Neural cell (in vitro differentiated cells): ENCODE measurements around the gene DGKI. TPM values are rescaled to one million over a fixed set of nuclear protein-coding genes. Genes with fewer than 3 reads are reported as not detected.

Experiments
- H2AFZ ChIP-seq: fragments of 200-600, 300-800 bp; sonication (generic), shearing (Covaris generic); 2 replicates; pipeline ENCODE4 v1.6.0; 2014; ENCODE audit warnings: low read depth, mild to moderate bottlenecking, antibody characterized with exemption, low read length, moderate library complexity
- H3F3A ChIP-seq: fragments of 200-600 bp; shearing (Covaris generic); 2 replicates; pipeline ENCODE4 v1.6.1; 2016; ENCODE audit warnings: mild to moderate bottlenecking, moderate library complexity, mixed read lengths, antibody characterized with exemption, low read length; ENCODE audit not compliant: insufficient read depth, poor library complexity, severe bottlenecking
- H3K27ac ChIP-seq: fragments of 200-600, 300-800 bp; sonication (generic), shearing (Covaris generic); 2 replicates; pipeline ENCODE4 v1.5.1; 2014; ENCODE audit warnings: mild to moderate bottlenecking, low read length, moderate library complexity
- H3K27me3 ChIP-seq: fragments of 300-800, 200-600 bp; sonication (generic), shearing (Covaris generic); 2 replicates; pipeline ENCODE4 v1.6.0; 2014; ENCODE audit warnings: mild to moderate bottlenecking, low read depth, low read length, moderate library complexity; ENCODE audit not compliant: insufficient read depth
- H3K36me3 ChIP-seq: fragments of 300-800, 200-600 bp; sonication (generic), shearing (Covaris generic); 2 replicates; pipeline ENCODE4 v1.5.1; 2014; ENCODE audit warnings: mild to moderate bottlenecking, antibody characterized with exemption, low read length, moderate library complexity; ENCODE audit not compliant: insufficient read depth
- H3K4me2 ChIP-seq: fragments of 300-800, 200-600 bp; sonication (generic), shearing (Covaris generic); 2 replicates; pipeline ENCODE4 v1.6.0; 2014; ENCODE audit warnings: mild to moderate bottlenecking, low read length
- H3K4me3 ChIP-seq: fragments of 300-800, 200-600 bp; sonication (generic), shearing (Covaris generic); 2 replicates; pipeline ENCODE4 v1.5.1; 2014; ENCODE audit warnings: mild to moderate bottlenecking, low read length, moderate library complexity
- H3K79me2 ChIP-seq: fragments of 200-600 bp; shearing (Covaris generic); replicated peaks from 2 replicates; pipeline ENCODE4 v1.6.0; 2014; ENCODE audit warnings: mild to moderate bottlenecking, low read length, moderate library complexity; ENCODE audit not compliant: insufficient read depth
- H3K9ac ChIP-seq: fragments of 300-800, 200-600 bp; sonication (generic), shearing (Covaris generic); 2 replicates; pipeline ENCODE4 v1.6.1; 2016; ENCODE audit warnings: mild to moderate bottlenecking, low read length, mixed read lengths
- H3K9me2 ChIP-seq: fragments of 200-600 bp; shearing (Covaris generic); 2 replicates; pipeline ENCODE4 v1.6.1; 2016; ENCODE audit warnings: mild to moderate bottlenecking, low read length, mixed read lengths; ENCODE audit not compliant: insufficient read depth
- H3K9me3 ChIP-seq: fragments of 200-600, 300-800 bp; sonication (generic), shearing (Covaris generic); 2 replicates; pipeline ENCODE4 v1.6.1; 2016; ENCODE audit warnings: mild to moderate bottlenecking, mixed run types, low read length, moderate library complexity, mixed read lengths
- H4K20me1 ChIP-seq: fragments of 200-600 bp; shearing (Covaris generic); 2 replicates; pipeline ENCODE4 v1.6.1; 2016; ENCODE audit warnings: mild to moderate bottlenecking, mixed run types; ENCODE audit not compliant: insufficient read depth
- CTCF ChIP-seq: fragments of 450-650 bp; IDR thresholded peaks from 2 replicates; pipeline ENCODE4 v1.5.1; 2014; ENCODE audit warnings: antibody characterized with exemption, mild to moderate bottlenecking, moderate library complexity; ENCODE audit not compliant: poor library complexity, severe bottlenecking
- EP300 ChIP-seq: fragments of 450-650 bp; conservative IDR thresholded peaks from 2 replicates; pipeline ENCODE4 v1.6.1; 2014; ENCODE audit warnings: antibody characterized with exemption, mild to moderate bottlenecking, moderate library complexity; ENCODE audit not compliant: poor library complexity, severe bottlenecking
- EZH2 ChIP-seq: fragments of 200-600, 300-800 bp; shearing (Covaris generic), sonication (generic); IDR thresholded peaks from 2 replicates; pipeline ENCODE4 v1.6.1; 2014; ENCODE audit warnings: antibody characterized with exemption, low read length, borderline replicate concordance, mild to moderate bottlenecking; ENCODE audit not compliant: insufficient read depth, poor library complexity, severe bottlenecking
- MXI1 ChIP-seq: fragments of 450-650 bp; conservative IDR thresholded peaks from 2 replicates; pipeline ENCODE4 v1.6.1; 2014; ENCODE audit warnings: antibody characterized with exemption, mild to moderate bottlenecking; ENCODE audit not compliant: poor library complexity, severe bottlenecking
- POLR2AphosphoS5 ChIP-seq: IDR thresholded peaks from 2 replicates; pipeline ENCODE4 v1.6.1; 2012
- RAD21 ChIP-seq: fragments of 450-650 bp; conservative IDR thresholded peaks from 2 replicates; pipeline ENCODE4 v1.6.1; 2014; ENCODE audit warnings: antibody characterized with exemption, mild to moderate bottlenecking, moderate library complexity
- REST ChIP-seq: IDR thresholded peaks from 2 replicates; pipeline ENCODE4 v1.6.1; 2012; ENCODE audit warnings: borderline replicate concordance
- SMC3 ChIP-seq: fragments of 450-650 bp; conservative IDR thresholded peaks from 2 replicates; pipeline ENCODE4 v1.6.1; 2014; ENCODE audit warnings: antibody characterized with exemption, mild to moderate bottlenecking, moderate library complexity; ENCODE audit not compliant: poor library complexity
- TAF1 ChIP-seq: IDR thresholded peaks from 2 replicates; pipeline ENCODE4 v1.6.1; 2012; ENCODE audit warnings: low read depth
- polyA plus RNA-seq: library from polyadenylated mRNA; depleted of rRNA; stranded (reverse); fragments of >200 nt; gene quantifications from 2 replicates; pipeline ENCODE4 v1.2.3, GENCODE V29; 2014

DGKI gene
- polyA plus RNA-seq, 1 donor from 2014 or later: 15.8 TPM

GRCh38 chr7:137462847-137463246 lies 383.9 kb downstream of the DGKI start:
- no peak for TF ChIP-seq POLR2AphosphoS5
- no peak for TF ChIP-seq MXI1
- no peak for TF ChIP-seq EZH2
- TF ChIP-seq REST: no peak
- no peak for TF ChIP-seq TAF1
- no peak for TF ChIP-seq SMC3
- TF ChIP-seq RAD21: no peak
- TF ChIP-seq EP300: no peak
- no peak for TF ChIP-seq CTCF
- H3F3A ChIP-seq: no peaks in the 10 kb centered on the region
- H3K9me3 ChIP-seq: no peaks in the 10 kb centered on the region
- no peak overlapping the region for H3K4me3 ChIP-seq
- no peaks in the 10 kb centered on the region for H3K9me2 ChIP-seq
- no peaks in the 10 kb centered on the region for H3K27me3 ChIP-seq
- H3K9ac ChIP-seq: no peak overlapping the region
- no peaks in the 10 kb centered on the region for H3K79me2 ChIP-seq
- H3K36me3 ChIP-seq: peaks cover 7% of the 10 kb centered on the region
- H3K27ac ChIP-seq: no peak overlapping the region
- H2AFZ ChIP-seq: no peak overlapping the region
- H3K4me2 ChIP-seq: no peak overlapping the region
- no peaks in the 10 kb centered on the region for H4K20me1 ChIP-seq

- H3K9me3 ChIP-seq: no peaks in the 10 kb centered on the region
- H3K9ac ChIP-seq: no peak overlapping the region
- H3K4me2 ChIP-seq: no peak overlapping the region
- no peaks in the 10 kb centered on the region for H3K9me2 ChIP-seq
- TF ChIP-seq POLR2AphosphoS5 (no peak), RAD21 (no peak), EP300 (no peak), REST (no peak), MXI1 (no peak), SMC3 (no peak), TAF1 (no peak), CTCF (no peak), EZH2 (no peak)
- H3F3A ChIP-seq: no peaks in the 10 kb centered on the region
- no peak overlapping the region for H2AFZ ChIP-seq
- no peaks in the 10 kb centered on the region for H4K20me1 ChIP-seq
- H3K4me3 ChIP-seq: no peak overlapping the region
- H3K36me3 ChIP-seq: peaks cover 7% of the 10 kb centered on the region
- H3K79me2 ChIP-seq: no peaks in the 10 kb centered on the region
- H3K27me3 ChIP-seq: no peaks in the 10 kb centered on the region
- no peak overlapping the region for H3K27ac ChIP-seq
These were observed 384.6 kb downstream of the DGKI start for GRCh38 chr7:137462074-137462715.
